Measurements from ENCODE around the gene FARP1.

- no peak for TF ChIP-seq ZFP41 (CRISPR knock-in tag; IDR thresholded peaks at IDR 0.05; ENCODE audit: borderline replicate concordance)
- TF ChIP-seq STAT6 (CRISPR knock-in tag; IDR thresholded peaks at IDR 0.05; ENCODE audit: borderline replicate concordance): no peak
- TF ChIP-seq MAFG (CRISPR knock-in tag; IDR thresholded peaks at IDR 0.05): no peak
- TF ChIP-seq RARG (CRISPR knock-in tag; IDR thresholded peaks at IDR 0.05; ENCODE audit: low read depth): no peak
- no peak for TF ChIP-seq KAT8 (CRISPR knock-in tag; IDR thresholded peaks at IDR 0.05)
- TF ChIP-seq ZFP62 (CRISPR knock-in tag; IDR thresholded peaks at IDR 0.05): no peak
- no peak for TF ChIP-seq SRSF9 (IDR thresholded peaks at IDR 0.05; ENCODE audit: borderline replicate concordance, insufficient read depth, low read depth, low read length, poor library complexity, severe bottlenecking)
- no peak for TF ChIP-seq ZKSCAN1 (IDR thresholded peaks at IDR 0.05; ENCODE audit: low read length)
- no peak for TF ChIP-seq NR3C1 (CRISPR knock-in tag; IDR thresholded peaks at IDR 0.05)
- no peak for TF ChIP-seq PRPF4 (IDR thresholded peaks at IDR 0.05; ENCODE audit: low read depth, low read length, poor library complexity, severe bottlenecking)
- no peak for TF ChIP-seq ZNF256 (CRISPR knock-in tag; conservative IDR thresholded peaks at IDR 0.05)
- TF ChIP-seq ZNF704 (CRISPR knock-in tag; IDR thresholded peaks at IDR 0.05; ENCODE audit: borderline replicate concordance): no peak
Observed at GRCh38 chr13:98349731-98350305, 206.9 kb downstream of the FARP1 start.

All from HepG2 (cell line).